WTC11 (cell line): ENCODE data around the gene CCSER1. TPM values are rescaled to one million over a fixed set of nuclear protein-coding genes. Genes with fewer than 3 reads are reported as not detected.

Source experiments
- ATAC-seq: fragments of 200-7000 bp; cut with Tn5 transposase; 2 replicates; pipeline ENCODE4 v1.10.0; 2021; ENCODE audit warnings: mild to moderate bottlenecking, moderate library complexity
- CTCF ChIA-PET: fragments of 300-600 bp; sonication (Branson Sonifier 250); formaldehyde crosslinking; loops from one replicate; lab custom pipeline; 2021; ENCODE audit warnings: antibody characterized with exemption; lab: Charles Lee
- POLR2A ChIA-PET: fragments of 350-600 bp; sonication (Branson Sonifier 250); formaldehyde crosslinking; loops from one replicate; lab custom pipeline; 2021; ENCODE audit warnings: antibody characterized with exemption; lab: Charles Lee
- DNase-seq: peaks from one replicate; pipeline ENCODE4 v3.0.0; 2021; ENCODE audit warnings: low spot score
- H3K27ac Mint-ChIP-seq: 2 replicates; pipeline ENCODE4 v1.8.0; 2021; ENCODE audit warnings: mixed read lengths
- H3K27me3 Mint-ChIP-seq: 2 replicates; pipeline ENCODE4 v1.8.0; 2021; ENCODE audit warnings: low read depth, mild to moderate bottlenecking, moderate library complexity, mixed read lengths
- H3K36me3 Mint-ChIP-seq: 2 replicates; pipeline ENCODE4 v1.8.0; 2021; ENCODE audit warnings: mixed read lengths
- H3K4me1 Mint-ChIP-seq: 2 replicates; pipeline ENCODE4 v1.8.0; 2022; ENCODE audit warnings: mixed read lengths
- H3K4me3 Mint-ChIP-seq: 2 replicates; pipeline ENCODE4 v1.8.0; 2021; ENCODE audit warnings: mild to moderate bottlenecking, moderate library complexity, mixed read lengths
- H3K9me3 Mint-ChIP-seq: 2 replicates; pipeline ENCODE4 v1.8.0; 2021; ENCODE audit warnings: mixed read lengths
- ATF2 ChIP-seq: sonication (generic); formaldehyde crosslinking; IDR thresholded peaks from 2 replicates; pipeline ENCODE4 v1.8.1; 2022; ENCODE audit warnings: low read depth, missing genetic modification reagents, borderline replicate concordance
- CDX4 ChIP-seq: fragments of 250-450 bp; sonication (Bioruptor Pico); IDR thresholded peaks from 2 replicates; pipeline ENCODE4 v1.9.0; 2021; ENCODE audit warnings: moderate library complexity, mild to moderate bottlenecking, inconsistent platforms, borderline replicate concordance
- E2F5 ChIP-seq: sonication (generic); formaldehyde crosslinking; IDR thresholded peaks from 2 replicates; pipeline ENCODE4 v1.8.1; 2022; ENCODE audit warnings: mild to moderate bottlenecking, moderate library complexity, missing genetic modification reagents
- FOXP1 ChIP-seq: sonication (generic); formaldehyde crosslinking; IDR thresholded peaks from 2 replicates; pipeline ENCODE4 v1.8.0; 2022; ENCODE audit warnings: missing genetic modification reagents, mild to moderate bottlenecking, moderate library complexity, borderline replicate concordance
- GRHL2 ChIP-seq: fragments of 250-450 bp; sonication (Bioruptor Pico); IDR thresholded peaks from 2 replicates; pipeline ENCODE4 v1.8.0; 2022; ENCODE audit warnings: mild to moderate bottlenecking, moderate library complexity; ENCODE audit not compliant: insufficient replicate concordance, severe bottlenecking
- HMGA2 ChIP-seq: fragments of 250-450 bp; sonication (Bioruptor Pico); IDR thresholded peaks from 2 replicates; pipeline ENCODE4 v1.4.0; 2021; ENCODE audit warnings: mild to moderate bottlenecking, moderate library complexity
- HMGXB4 ChIP-seq: sonication (generic); formaldehyde crosslinking; IDR thresholded peaks from 2 replicates; pipeline ENCODE4 v1.8.1; 2023; ENCODE audit warnings: mild to moderate bottlenecking, moderate library complexity, missing genetic modification reagents
- KAT7 ChIP-seq: sonication (generic); formaldehyde crosslinking; IDR thresholded peaks from 2 replicates; pipeline ENCODE4 v1.8.1; 2023; ENCODE audit warnings: missing genetic modification reagents, mild to moderate bottlenecking, borderline replicate concordance
- MXD4 ChIP-seq: fragments of 250-450 bp; sonication (Bioruptor Pico); IDR thresholded peaks from 2 replicates; pipeline ENCODE4 v1.8.0; 2021; ENCODE audit warnings: mild to moderate bottlenecking, moderate library complexity, borderline replicate concordance
- MYBL2 ChIP-seq: sonication (generic); formaldehyde crosslinking; IDR thresholded peaks from 2 replicates; pipeline ENCODE4 v1.8.1; 2023; ENCODE audit warnings: mild to moderate bottlenecking, moderate library complexity, missing genetic modification reagents
- NFYB ChIP-seq: sonication (generic); formaldehyde crosslinking; conservative IDR thresholded peaks from 2 replicates; pipeline ENCODE4 v1.8.0; 2022; ENCODE audit warnings: low read depth, missing genetic modification reagents
- NR2C2 ChIP-seq: sonication (generic); formaldehyde crosslinking; IDR thresholded peaks from 2 replicates; pipeline ENCODE4 v1.8.0; 2022; ENCODE audit warnings: mild to moderate bottlenecking, missing genetic modification reagents
- NR3C1 ChIP-seq: sonication (generic); formaldehyde crosslinking; conservative IDR thresholded peaks from 2 replicates; pipeline ENCODE4 v1.8.1; 2023; ENCODE audit warnings: low read depth, mild to moderate bottlenecking, missing genetic modification reagents
- OVOL2 ChIP-seq: fragments of 250-450 bp; sonication (Bioruptor Pico); IDR thresholded peaks from 2 replicates; pipeline ENCODE4 v1.9.0; 2021; ENCODE audit warnings: mild to moderate bottlenecking, borderline replicate concordance
- PRDM15 ChIP-seq: sonication (generic); formaldehyde crosslinking; IDR thresholded peaks from 2 replicates; pipeline ENCODE4 v1.8.0; 2022; ENCODE audit warnings: missing genetic modification reagents
- PRRX2 ChIP-seq: fragments of 250-450 bp; sonication (Bioruptor Pico); IDR thresholded peaks from 2 replicates; pipeline ENCODE4 v1.8.0; 2021; ENCODE audit warnings: mild to moderate bottlenecking
- RORB ChIP-seq: fragments of 250-450 bp; sonication (Bioruptor Pico); IDR thresholded peaks from 2 replicates; pipeline ENCODE4 v1.9.0; 2021; ENCODE audit warnings: mild to moderate bottlenecking
- SOX15 ChIP-seq: fragments of 250-450 bp; sonication (Bioruptor Pico); IDR thresholded peaks from 2 replicates; pipeline ENCODE4 v1.9.0; 2021; ENCODE audit warnings: mild to moderate bottlenecking
- TEAD1 ChIP-seq: sonication (generic); formaldehyde crosslinking; IDR thresholded peaks from 2 replicates; pipeline ENCODE4 v1.8.0; 2022; ENCODE audit warnings: mild to moderate bottlenecking, missing genetic modification reagents
- ZBTB21 ChIP-seq: sonication (generic); formaldehyde crosslinking; IDR thresholded peaks from 2 replicates; pipeline ENCODE4 v1.8.1; 2023; ENCODE audit warnings: mild to moderate bottlenecking, missing genetic modification reagents, borderline replicate concordance
- ZNF281 ChIP-seq: sonication (generic); formaldehyde crosslinking; IDR thresholded peaks from 2 replicates; pipeline ENCODE4 v1.8.0; 2023; ENCODE audit warnings: mild to moderate bottlenecking, missing genetic modification reagents
- ZNF317 ChIP-seq: sonication (generic); formaldehyde crosslinking; IDR thresholded peaks from 2 replicates; pipeline ENCODE4 v1.8.1; 2023; ENCODE audit warnings: low read depth, mild to moderate bottlenecking, moderate library complexity, missing genetic modification reagents, borderline replicate concordance
- ZNF396 ChIP-seq: fragments of 250-450 bp; sonication (Bioruptor Pico); IDR thresholded peaks from 2 replicates; pipeline ENCODE4 v1.8.0; 2021; ENCODE audit warnings: mild to moderate bottlenecking, moderate library complexity, borderline replicate concordance
- total RNA-seq: library from RNA; stranded (reverse); gene quantifications from 3 replicates; pipeline ENCODE4 v1.2.3, GENCODE V29; 2021
- TF ChIP-seq, protein P1 (sequence below): sonication (generic); formaldehyde crosslinking; IDR thresholded peaks from 2 replicates; pipeline ENCODE4 v1.8.1; 2023; ENCODE audit warnings: mild to moderate bottlenecking, missing genetic modification reagents

The CCSER1 gene
- total RNA-seq, 1 experiment from 2014 or later, result 0.87 TPM

DNA sequence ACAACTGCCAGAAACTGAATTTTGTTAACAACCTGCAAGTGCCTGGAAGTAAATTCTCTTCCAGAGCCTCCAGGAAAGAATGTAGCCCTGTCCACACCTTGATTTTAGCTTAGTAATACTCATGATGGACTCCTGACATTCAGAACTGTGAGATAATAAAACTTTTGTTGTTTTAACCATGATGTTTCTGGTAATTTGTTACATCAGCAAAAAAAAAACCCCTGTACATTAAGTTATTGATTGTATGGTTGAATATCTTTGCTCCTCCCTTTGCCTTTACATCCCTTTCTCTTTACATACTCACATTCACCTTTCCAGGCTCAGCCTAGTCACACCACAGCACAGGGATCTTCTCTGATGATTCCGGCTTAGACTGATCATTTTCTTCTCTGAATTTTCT, 1294.8 kb downstream of the CCSER1 start:
- Mint-ChIP-seq H3K36me3 (peaks cover 5% of the 10 kb centered on the region), H3K27me3 (no peaks in the 10 kb centered on the region), H3K4me3 (no peak overlapping the region), H3K27ac (no peak overlapping the region), H3K9me3 (peaks cover 32% of the 10 kb centered on the region), H3K4me1 (peaks cover 3% of the 10 kb centered on the region)
- no peak for DNase-seq
- ChIA-PET CTCF (no interaction called here), POLR2A (no interaction called here)
- TF ChIP-seq, protein P1, sequence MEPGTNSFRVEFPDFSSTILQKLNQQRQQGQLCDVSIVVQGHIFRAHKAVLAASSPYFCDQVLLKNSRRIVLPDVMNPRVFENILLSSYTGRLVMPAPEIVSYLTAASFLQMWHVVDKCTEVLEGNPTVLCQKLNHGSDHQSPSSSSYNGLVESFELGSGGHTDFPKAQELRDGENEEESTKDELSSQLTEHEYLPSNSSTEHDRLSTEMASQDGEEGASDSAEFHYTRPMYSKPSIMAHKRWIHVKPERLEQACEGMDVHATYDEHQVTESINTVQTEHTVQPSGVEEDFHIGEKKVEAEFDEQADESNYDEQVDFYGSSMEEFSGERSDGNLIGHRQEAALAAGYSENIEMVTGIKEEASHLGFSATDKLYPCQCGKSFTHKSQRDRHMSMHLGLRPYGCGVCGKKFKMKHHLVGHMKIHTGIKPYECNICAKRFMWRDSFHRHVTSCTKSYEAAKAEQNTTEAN, result no peak
- no peak for TF ChIP-seq PRRX2 (CRISPR knock-in tag)
- no peak for TF ChIP-seq GRHL2 (CRISPR knock-in tag)
- no peak for TF ChIP-seq HMGXB4 (CRISPR knock-in tag)
- no peak for TF ChIP-seq SOX15 (CRISPR knock-in tag)
- TF ChIP-seq RORB (CRISPR knock-in tag), result no peak
- TF ChIP-seq KAT7, result no peak
- TF ChIP-seq MXD4 (CRISPR knock-in tag), result no peak
- no peak for TF ChIP-seq NR2C2 (CRISPR knock-in tag)
- no peak for TF ChIP-seq E2F5 (CRISPR knock-in tag)
- TF ChIP-seq HMGA2 (CRISPR knock-in tag), result no peak
- TF ChIP-seq ZNF281, result no peak
- no peak for TF ChIP-seq ATF2 (CRISPR knock-in tag)
- TF ChIP-seq TEAD1 (CRISPR knock-in tag), result no peak
- TF ChIP-seq OVOL2 (CRISPR knock-in tag), result no peak
- no peak for TF ChIP-seq ZBTB21 (CRISPR knock-in tag)
- TF ChIP-seq ZNF317 (CRISPR knock-in tag), result no peak
- TF ChIP-seq ZNF396 (CRISPR knock-in tag), result no peak
- no peak for TF ChIP-seq FOXP1 (CRISPR knock-in tag)
- no peak for ATAC-seq

DNA sequence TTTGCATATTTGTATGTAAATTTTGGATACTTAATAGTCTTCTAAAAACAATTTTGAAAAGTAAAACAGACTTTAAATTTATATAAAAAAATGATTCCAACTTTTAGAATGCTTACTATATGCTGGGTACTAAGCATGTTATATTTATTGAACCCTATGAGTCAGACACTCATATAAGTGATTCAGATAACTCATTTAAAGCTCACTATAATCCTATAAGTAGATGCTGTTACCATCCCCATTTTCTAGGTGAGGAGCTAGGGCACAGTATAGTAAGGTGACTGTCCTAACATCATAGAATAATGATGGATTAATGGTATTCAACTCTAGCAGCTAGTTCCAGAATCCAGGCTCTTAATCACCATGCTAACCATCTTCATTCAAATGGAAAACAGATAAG, 1299.5 kb downstream of the CCSER1 start:
- no peak overlapping the region for H3K4me3 Mint-ChIP-seq
- CTCF ChIA-PET, result no interaction called here
- H3K36me3 Mint-ChIP-seq, result no peaks in the 10 kb centered on the region; the same call in 1 of the 2 replicates
- no peak for ATAC-seq
- DNase-seq, result no peak
- H3K27ac Mint-ChIP-seq, result no peak overlapping the region
- H3K9me3 Mint-ChIP-seq, result peaks cover 5% of the 10 kb centered on the region
- H3K27me3 Mint-ChIP-seq, result no peaks in the 10 kb centered on the region
- peaks cover 6% of the 10 kb centered on the region for H3K4me1 Mint-ChIP-seq
- POLR2A ChIA-PET, result no interaction called here
- TF ChIP-seq NFYB (CRISPR knock-in tag) (no peak), MYBL2 (CRISPR knock-in tag) (no peak), NR3C1 (CRISPR knock-in tag) (no peak), CDX4 (CRISPR knock-in tag) (no peak), PRDM15 (CRISPR knock-in tag) (no peak)
